SU-DHL-6 (cell line): ENCODE results near the gene C2CD4A.

ENCODE experiments used
- CTCF ChIP-seq: fragments of 200-600 bp; sonication (generic); IDR thresholded peaks from one replicate; pipeline ENCODE4 v1.5.1; 2017; ENCODE audit warnings: antibody characterized with exemption, mild to moderate bottlenecking, low read length, moderate library complexity; ENCODE audit not compliant: insufficient read depth, poor library complexity, severe bottlenecking
- EZH2phosphoT487 ChIP-seq: fragments of 200-600 bp; sonication (generic), shearing (Covaris generic); conservative IDR thresholded peaks from 2 replicates; pipeline ENCODE4 v1.6.1; 2018; ENCODE audit warnings: mild to moderate bottlenecking, antibody characterized with exemption, low read length, moderate library complexity, mixed read lengths

- TF ChIP-seq EZH2phosphoT487 (no peak), CTCF (no peak)
These were observed 40.1 kb upstream of the C2CD4A start for GRCh38 chr15:62026487-62027262.
